ENCODE data around the gene ALDH7A1. TPM values are rescaled to one million over a fixed set of nuclear protein-coding genes. Genes with fewer than 3 reads are reported as not detected.
A peak's percentile ranks its signal among the peaks of the same experiment; 100 is the strongest.

The ALDH7A1 gene
- total RNA-seq, 6 experiments from 2014 or later = 81.1 to 99.9 (median 90.6) TPM

GRCh38 chr5:126535856-126536545 is 59.0 kb downstream of the ALDH7A1 start:
- Mint-ChIP-seq H3K9me3 (0 out of 2 replicates have a peak, but pooled peaks cover 7% of the 10 kb centered on the region), H3K27ac (peak overlapping the region; percentile 59), H3K4me1 (ENCODE audit: low read depth) (peaks cover 43% of the 10 kb centered on the region), H3K36me3 (ENCODE audit: low read depth) (no peaks in the 10 kb centered on the region), H3K4me3 (no peak overlapping the region), H3K27me3 (ENCODE audit: insufficient read depth) (peaks cover 2% of the 10 kb centered on the region)
- no peak for DNase-seq
- TF ChIP-seq, protein P1, sequence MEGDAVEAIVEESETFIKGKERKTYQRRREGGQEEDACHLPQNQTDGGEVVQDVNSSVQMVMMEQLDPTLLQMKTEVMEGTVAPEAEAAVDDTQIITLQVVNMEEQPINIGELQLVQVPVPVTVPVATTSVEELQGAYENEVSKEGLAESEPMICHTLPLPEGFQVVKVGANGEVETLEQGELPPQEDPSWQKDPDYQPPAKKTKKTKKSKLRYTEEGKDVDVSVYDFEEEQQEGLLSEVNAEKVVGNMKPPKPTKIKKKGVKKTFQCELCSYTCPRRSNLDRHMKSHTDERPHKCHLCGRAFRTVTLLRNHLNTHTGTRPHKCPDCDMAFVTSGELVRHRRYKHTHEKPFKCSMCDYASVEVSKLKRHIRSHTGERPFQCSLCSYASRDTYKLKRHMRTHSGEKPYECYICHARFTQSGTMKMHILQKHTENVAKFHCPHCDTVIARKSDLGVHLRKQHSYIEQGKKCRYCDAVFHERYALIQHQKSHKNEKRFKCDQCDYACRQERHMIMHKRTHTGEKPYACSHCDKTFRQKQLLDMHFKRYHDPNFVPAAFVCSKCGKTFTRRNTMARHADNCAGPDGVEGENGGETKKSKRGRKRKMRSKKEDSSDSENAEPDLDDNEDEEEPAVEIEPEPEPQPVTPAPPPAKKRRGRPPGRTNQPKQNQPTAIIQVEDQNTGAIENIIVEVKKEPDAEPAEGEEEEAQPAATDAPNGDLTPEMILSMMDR (IDR thresholded peaks at IDR 0.05) = no peak

DNA sequence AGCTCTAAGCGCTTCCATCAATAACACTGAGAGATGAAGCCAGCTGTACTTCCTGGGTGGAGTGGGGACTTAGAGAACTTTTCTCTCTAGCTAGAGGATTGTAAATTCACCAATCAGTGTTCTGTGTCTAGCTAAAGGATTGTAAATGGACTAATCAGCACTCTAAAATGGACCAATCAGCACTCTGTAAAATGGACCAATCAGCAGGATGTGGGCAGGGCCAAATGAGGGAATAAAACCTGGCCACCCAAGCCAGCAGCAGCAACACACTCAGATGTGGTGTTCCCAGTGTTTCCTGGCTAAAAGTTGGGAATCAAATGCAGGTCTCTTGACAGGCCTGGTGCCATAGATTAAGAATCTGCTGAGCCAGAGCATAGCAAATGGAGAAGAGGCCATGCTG is 60.5 kb downstream of the ALDH7A1 start:
- H3K4me1 Mint-ChIP-seq (ENCODE audit: low read depth) = peaks cover 46% of the 10 kb centered on the region

DNA sequence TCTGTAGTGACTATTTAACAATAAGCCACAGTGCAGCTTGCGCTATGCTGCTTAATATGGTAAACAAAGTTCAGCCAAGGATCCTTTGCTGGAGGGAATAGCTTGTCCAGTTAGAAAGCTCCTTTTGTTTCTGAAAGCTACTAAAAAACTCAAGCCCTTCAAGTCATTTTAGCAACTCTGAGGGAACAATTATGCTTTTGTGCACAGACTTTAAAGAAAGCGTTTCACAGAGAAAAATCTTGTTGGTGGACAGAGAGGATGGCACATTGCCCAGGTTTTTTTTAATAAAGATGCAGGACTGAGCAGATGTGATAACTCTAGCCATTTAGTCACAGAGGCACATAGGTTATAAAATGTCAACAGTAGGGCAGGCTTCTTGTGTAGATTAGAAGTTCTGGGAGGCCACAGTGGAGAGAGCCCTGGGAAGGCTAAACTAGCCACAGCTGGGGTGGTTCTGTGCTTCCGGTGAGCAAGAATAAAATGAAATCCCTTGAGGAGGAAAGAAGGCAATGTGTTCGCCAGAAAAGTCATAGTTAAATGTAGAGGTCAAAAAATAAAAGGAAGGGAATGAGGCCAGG is 63.4 kb downstream of the ALDH7A1 start:
- H3K27ac Mint-ChIP-seq = no peak overlapping the region
- TF ChIP-seq, protein P1 (IDR thresholded peaks at IDR 0.05) = no peak
- H3K27me3 Mint-ChIP-seq (ENCODE audit: insufficient read depth) = no peaks in the 10 kb centered on the region; the same call in 1 of the 2 replicates
- H3K36me3 Mint-ChIP-seq (ENCODE audit: low read depth) = no peaks in the 10 kb centered on the region
- DNase-seq = no peak
- H3K4me1 Mint-ChIP-seq (ENCODE audit: low read depth) = peaks cover 29% of the 10 kb centered on the region
- H3K9me3 Mint-ChIP-seq = 0 out of 2 replicates have a peak, but pooled peaks cover 7% of the 10 kb centered on the region
- H3K4me3 Mint-ChIP-seq = no peak overlapping the region

More for the DNA sequence above, 60.5 kb downstream of the ALDH7A1 start:
- Mint-ChIP-seq H3K4me3 (no peak overlapping the region), H3K27me3 (ENCODE audit: insufficient read depth) (no peaks in the 10 kb centered on the region; the same call in 1 of the 2 replicates), H3K9me3 (0 out of 2 replicates have a peak, but pooled peaks cover 7% of the 10 kb centered on the region), H3K36me3 (ENCODE audit: low read depth) (no peaks in the 10 kb centered on the region), H3K27ac (no peak overlapping the region)
- TF ChIP-seq, protein P1 (IDR thresholded peaks at IDR 0.05) = no peak
- no peak for DNase-seq

GRCh38 chr5:126527892-126528291 is 67.1 kb downstream of the ALDH7A1 start:
- TF ChIP-seq, protein P1 (IDR thresholded peaks at IDR 0.05) = no peak
- Mint-ChIP-seq H3K27ac (peak overlapping the region; percentile 73), H3K4me1 (ENCODE audit: low read depth) (peaks cover 35% of the 10 kb centered on the region)

DNA sequence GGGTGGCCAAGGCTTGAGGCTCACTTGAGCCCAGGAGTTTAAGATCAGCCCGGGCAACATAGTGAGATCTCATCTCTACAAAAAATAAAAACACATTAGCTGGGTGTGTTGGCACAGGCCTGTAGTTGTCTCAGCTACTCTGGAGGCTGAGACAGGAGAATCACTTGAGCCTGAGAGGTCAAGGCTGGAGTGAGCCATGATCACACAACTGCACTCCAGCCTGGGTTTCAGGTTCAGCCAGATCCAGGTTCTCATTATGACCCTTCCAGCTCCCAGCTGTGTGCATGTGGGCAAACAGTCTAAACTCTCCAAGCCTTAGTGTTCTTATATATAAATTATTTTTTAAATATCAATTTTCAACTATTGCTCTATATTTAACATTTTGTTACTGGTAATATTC is 67.9 kb downstream of the ALDH7A1 start:
- Mint-ChIP-seq H3K4me1 (ENCODE audit: low read depth) (peaks cover 35% of the 10 kb centered on the region), H3K27ac (no peak overlapping the region), H3K27me3 (ENCODE audit: insufficient read depth) (no peaks in the 10 kb centered on the region; the same call in 1 of the 2 replicates), H3K36me3 (ENCODE audit: low read depth) (no peaks in the 10 kb centered on the region), H3K9me3 (no peaks in the 10 kb centered on the region), H3K4me3 (no peak overlapping the region)
- DNase-seq = no peak
- TF ChIP-seq, protein P1 (IDR thresholded peaks at IDR 0.05) = no peak

More at GRCh38 chr5:126527892-126528291, 67.1 kb downstream of the ALDH7A1 start:
- Mint-ChIP-seq H3K36me3 (ENCODE audit: low read depth) (no peaks in the 10 kb centered on the region), H3K9me3 (no peaks in the 10 kb centered on the region), H3K4me3 (0 out of 2 replicates have a peak overlapping the region, but pooled peaks have one; percentile 11), H3K27me3 (ENCODE audit: insufficient read depth) (no peaks in the 10 kb centered on the region; the same call in 1 of the 2 replicates)
- peak; percentile 63 for DNase-seq

Measured in HFFc6 (cell line).